HG03521 (cell line): Measurements from ENCODE around the gene ZIC1.

Experiments
- ATAC-seq: cut with Tn5 transposase; IDR thresholded peaks from one replicate; pipeline ENCODE4 v1.9.1; 2021; ENCODE audit warnings: mild to moderate bottlenecking, moderate library complexity; ENCODE audit not compliant: unreplicated experiment

ZIC1 gene

DNA sequence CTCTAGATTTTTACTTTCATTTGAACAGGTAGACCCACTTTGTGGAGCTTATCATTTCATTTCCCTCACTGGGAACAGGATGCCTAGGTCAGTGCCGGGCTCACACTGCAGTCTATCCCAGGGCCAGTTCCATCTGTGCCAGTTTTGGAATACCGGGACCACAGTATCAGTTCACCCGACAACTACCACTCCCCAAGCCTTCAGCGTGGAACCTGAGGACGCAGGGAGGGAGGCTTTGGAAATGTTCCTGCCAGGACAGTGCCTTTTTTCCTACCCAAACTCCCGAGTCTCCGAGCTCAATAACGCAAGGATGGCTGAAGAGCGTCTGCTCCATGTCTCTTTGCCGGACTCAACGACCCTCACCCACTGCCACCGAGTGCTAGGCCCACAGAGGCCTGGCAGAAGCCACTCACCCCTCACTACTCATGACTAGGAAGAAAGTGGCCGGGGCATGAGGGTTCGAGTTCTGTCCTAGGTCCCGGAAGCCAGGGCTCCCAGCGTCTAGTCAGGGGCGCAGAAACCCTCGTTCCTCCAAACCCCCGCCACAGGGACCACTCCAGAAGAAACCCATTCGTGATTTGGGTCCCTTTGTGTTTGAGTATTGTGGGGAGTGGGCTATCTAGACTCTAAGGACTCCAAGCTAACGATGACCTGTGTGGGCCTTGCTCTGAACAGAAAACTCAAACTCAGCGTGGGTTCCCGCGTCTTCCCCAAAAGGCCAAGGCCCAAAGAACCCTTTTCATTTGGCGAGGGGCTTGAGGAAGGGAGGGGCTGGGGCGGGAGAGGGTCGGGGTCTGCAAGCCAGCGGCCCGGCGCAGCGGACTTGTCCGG lies 11.4 kb downstream of the ZIC1 start:
- ATAC-seq, result no peak

- no peak for ATAC-seq
Measured at GRCh38 chr3:147421184-147421912, 12.2 kb downstream of the ZIC1 start.

GRCh38 chr3:147422196-147422595 lies 13.0 kb downstream of the ZIC1 start:
- no peak for ATAC-seq

DNA sequence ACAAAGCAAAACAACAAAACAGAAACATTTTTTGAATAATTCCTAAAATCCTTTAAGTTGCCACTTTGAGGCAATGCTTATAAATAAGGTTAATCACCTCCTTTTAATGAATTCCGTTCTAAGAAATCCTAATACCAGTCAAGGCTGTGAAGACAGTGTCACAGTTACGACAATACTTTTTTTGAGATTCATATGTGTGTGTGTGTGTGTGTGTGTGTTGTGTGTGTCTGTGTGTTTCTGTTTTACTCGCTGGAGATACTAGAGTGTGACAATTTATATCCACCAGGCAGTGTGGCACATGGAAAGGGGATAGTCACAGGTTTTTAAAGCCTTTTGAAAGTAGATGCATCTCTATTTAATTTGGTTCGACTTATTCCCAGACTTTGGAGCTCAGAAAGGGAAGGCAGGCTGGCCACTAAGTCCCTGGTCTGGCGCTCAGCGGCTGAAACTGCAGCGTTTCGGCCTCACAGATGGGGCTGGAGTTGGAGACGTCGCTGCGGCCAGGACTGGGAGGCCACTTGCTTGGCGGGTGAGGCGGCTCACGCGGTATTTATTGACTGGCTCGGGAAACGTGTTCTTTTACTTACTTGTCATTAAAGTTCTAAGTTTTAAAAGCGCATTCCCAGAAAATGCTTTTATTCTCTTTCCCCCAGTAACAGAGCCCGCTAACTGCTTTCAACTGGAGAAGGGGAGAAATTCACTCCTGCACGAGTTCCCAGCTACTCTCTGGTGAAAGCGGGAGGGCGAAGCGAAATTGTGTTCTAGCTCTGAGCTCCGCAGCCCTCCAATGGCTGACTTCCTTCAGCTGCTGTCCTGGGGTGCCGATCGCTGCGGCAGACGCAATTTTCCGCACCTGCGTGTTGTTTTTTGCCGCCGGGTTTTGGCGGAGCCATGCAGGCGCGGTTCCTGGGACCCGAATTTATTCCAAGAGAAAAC lies 13.7 kb downstream of the ZIC1 start:
- no peak for ATAC-seq

GRCh38 chr3:147423537-147423797 lies 14.3 kb downstream of the ZIC1 start:
- no peak for ATAC-seq

DNA sequence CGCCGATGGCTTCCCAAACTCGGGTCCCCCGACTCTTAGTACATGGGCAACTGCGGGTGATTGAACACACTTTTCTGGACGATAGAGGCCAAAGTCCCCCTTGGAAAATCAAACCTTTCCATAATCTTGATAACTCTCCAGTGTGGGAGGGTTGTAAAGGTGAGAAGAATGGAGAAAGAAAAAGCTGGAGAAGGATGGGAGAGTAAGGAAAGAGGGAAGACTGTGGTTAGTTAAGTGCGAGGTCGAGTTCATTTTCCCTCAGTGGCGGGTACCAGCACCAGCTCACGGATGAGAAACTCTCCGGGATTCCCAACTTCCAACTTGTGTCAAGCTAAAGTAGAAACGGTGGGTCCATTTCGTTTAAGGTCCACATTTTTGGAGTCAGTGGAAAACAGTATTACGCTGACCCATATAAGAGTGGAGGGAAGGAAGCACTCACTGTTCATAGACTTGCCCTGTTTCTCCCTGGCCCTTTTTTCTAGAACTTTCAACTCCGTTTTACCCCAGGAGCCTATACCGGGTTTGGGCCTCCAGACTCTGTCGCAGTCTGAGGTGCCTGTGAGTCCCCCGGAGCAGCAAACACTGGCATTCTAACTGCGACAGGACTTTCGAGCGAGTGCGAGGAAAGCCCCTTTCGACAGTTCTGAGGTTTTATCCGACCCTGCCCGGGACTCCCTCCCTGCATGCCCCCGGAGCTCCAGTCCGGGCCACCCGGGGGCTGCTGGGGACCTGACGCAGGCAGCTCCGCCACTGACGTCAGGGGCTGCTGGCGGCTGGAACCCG lies 14.8 kb downstream of the ZIC1 start:
- no peak for ATAC-seq

DNA sequence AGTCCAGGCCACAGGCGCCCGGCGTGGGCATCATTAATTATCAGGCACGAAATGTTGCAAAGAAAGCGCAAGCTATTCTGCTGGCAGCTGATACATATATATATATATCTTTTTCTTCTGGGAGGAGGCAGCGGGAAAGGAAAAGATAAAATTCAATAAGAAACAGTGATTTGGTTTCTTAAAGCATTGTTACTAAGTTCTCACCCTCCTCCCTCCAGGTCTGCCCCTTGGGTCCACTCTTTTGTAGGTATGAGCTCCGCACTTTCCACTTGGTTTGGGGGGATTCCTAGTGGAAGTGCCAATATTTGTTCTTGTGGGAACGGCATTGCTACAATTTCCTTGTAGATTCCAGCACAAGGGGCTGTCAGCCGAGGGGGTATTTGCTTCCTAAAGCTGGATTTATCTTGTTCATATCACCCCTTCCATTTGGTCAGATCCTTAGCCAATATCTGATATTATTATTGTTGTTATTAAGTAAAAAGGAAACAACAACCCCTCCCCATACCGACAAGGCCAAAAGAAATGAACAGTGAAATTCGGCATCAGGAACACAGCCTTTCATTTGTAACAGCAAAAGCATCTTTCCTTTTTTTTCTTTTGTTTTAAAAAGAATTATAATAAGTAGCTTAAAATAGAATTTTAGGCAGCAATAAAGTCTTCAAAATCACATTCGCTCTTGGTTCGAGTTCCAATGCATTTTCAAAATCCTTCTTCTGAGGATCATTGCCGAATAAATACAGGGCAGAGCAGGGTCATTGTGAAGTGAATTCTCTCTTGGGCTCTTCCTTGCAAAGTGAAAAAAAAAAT lies 15.6 kb downstream of the ZIC1 start:
- no peak for ATAC-seq

DNA sequence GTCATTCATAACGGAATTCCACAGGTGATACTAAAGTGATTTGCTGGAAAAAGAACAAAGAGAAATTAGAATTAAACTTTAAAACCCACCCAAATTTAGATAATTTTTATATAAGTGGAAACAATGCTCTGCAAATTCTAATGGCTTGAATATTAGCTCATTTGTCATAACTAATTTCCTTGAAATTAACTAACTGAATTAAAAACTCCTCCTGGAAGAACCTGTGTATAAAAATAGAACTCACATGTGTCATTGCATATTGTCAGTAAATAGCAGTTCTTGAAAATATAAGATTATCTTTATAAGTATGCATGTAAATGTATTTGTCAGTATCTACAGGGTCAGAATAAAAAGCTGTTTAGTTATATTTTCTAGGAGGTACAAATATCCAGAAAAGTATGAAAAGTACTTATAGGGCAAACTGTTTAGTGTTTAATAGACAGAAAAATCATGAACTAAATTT lies 16.3 kb downstream of the ZIC1 start:
- no peak for ATAC-seq

DNA sequence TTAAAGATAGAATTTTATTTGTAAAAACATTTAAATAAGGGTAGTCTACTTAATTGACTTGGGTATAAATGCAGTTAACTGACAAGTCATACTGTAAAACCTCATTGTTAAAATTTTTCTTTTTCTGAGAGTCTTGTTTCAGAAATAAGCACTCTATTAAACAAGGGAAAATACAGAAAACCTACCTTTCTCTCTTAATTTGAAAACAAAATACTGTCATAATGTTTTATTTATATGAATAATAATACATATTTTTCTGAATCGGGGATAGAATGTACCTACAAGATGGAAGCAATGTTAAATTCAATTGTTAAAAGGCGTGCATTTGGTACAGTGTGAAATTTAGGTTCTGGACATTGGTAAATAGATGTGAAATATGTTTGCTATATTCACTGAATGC lies 17.8 kb downstream of the ZIC1 start:
- ATAC-seq, result no peak

DNA sequence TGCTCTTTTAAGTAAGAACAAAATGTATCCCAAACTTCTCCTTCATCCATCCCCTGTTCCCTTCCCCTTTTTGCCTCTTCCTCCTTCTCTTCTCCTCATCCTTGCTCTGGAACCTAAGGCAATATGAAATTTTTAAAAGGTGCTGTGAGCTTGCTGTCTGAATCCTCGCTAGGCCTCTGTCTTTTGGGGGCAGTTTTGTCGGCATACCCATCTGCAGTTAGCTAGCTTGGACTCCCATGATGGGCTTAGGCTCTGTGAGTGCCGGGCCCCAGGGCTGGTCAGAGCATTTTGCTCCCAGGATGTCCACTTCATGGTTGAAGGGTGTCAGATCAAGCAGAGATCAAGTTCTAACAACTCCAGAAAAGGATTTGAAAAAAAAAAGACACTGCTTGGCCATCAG lies 18.6 kb downstream of the ZIC1 start:
- no peak for ATAC-seq

GRCh38 chr3:147428326-147428725 lies 19.2 kb downstream of the ZIC1 start:
- ATAC-seq, result no peak

GRCh38 chr3:147428754-147429153 lies 19.6 kb downstream of the ZIC1 start:
- ATAC-seq, result no peak

DNA sequence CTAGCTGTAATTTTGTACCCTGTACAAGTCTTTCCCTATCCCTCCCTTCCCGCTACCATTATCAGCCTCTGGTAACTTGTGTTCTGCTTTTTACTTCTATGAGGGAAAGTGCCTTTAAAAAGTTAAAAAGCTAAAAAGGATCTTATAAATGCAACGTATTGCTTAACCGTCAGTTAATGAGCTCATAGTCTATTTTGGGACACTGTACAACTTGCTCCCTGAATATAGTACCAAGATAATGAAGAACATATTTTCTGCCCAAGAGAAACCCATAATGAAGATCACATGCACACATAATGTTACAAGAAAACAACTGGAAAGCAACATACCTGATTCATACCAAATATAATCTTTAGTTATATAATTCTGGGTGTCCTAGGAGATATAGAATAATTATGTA lies 22.6 kb downstream of the ZIC1 start:
- ATAC-seq, result no peak

DNA sequence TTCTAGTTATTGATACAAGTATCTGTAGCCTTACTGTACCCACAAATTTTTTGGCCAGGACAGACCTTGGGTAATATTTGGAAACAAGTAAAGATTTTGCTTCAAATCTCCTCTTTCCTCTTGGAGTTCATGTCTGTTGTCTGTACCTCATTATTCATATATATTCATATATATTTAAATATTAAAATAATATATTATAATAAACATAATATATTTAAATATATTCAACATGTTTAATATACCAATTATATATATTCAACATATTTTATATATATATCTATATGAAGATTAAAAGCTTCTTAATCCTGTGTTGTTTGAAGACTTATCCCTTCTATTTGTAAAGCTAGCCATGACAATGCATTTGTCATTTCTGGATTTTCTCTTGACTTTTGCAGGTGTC lies 38.1 kb downstream of the ZIC1 start:
- ATAC-seq, result no peak

- ATAC-seq, result no peak
Measured at GRCh38 chr3:147449669-147450068, 40.5 kb downstream of the ZIC1 start.

DNA sequence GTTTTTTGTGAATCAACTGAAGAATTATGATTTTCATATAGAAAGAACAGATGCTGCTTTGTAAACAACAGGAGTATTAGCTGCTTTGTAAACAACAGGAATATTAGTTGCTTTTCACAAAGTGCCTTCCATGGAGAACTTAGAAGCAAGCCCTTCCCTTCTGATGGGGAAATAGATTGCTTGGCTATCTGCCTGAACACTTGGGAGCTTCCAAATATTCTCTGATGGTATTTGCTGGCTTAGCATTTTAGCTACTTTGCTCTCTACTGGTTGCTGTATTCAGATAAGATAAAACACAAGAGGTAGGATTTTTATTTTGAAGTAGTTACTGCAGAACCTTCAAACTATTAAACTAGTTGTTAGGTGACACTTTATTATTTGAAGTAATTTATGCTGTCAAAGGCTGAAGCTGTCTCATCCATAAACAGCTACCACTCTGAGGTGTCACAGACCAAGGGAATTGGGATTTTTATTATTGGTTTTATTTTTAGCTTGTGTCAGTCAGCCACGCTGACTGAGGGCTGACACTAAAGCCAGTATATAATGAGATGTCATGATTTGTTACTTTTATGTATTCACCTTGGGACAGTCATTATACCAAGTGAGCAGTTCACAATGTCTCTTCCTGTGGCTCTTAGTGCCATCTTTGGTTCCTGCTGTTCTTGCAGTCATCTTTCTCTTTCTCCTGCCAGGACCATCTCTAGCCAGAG lies 50.0 kb downstream of the ZIC1 start:
- ATAC-seq, result no peak

DNA sequence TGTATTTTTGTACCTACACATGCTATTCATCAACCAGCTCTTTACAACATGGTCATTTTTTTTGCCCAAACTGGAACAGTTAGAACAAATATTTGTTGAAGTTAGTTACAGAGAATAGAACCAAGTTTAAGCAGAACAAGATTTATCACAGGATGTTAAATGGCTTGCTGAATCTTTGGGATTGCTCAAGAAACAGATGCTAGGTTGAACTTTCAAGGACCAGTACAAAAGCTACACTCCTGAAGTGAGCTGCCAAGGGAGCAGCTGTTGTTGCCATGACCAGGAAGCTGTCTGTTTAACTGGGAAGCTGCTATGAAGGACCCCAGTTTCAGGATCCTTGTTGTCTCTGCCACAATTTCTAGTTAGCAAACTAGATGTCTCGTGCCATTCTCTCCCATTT lies 53.7 kb downstream of the ZIC1 start:
- ATAC-seq, result no peak
